Measurements from ENCODE around the gene HRAS.

HRAS gene

GRCh38 chr11:512761-513595 is 22.4 kb downstream of the HRAS start:
- DNase-seq (ENCODE audit: low read depth, low spot score): no peak

GRCh38 chr11:508956-509355 is 26.4 kb downstream of the HRAS start:
- DNase-seq (ENCODE audit: low read depth, low spot score): no peak

GRCh38 chr11:507727-508515 is 27.5 kb downstream of the HRAS start:
- DNase-seq (ENCODE audit: low read depth, low spot score): peak; percentile 34

GRCh38 chr11:506995-507726 is 28.2 kb downstream of the HRAS start, which contains the start of gene RNH1:
Gene RNH1, minus strand, starts transcription at chr11:507242. Its CDS starts 5,080 bp downstream, at chr11:502162.
- DNase-seq (ENCODE audit: low read depth, low spot score): no peak

- DNase-seq (ENCODE audit: low read depth, low spot score): peak; percentile 98
Measured at GRCh38 chr11:506238-506994, 29.0 kb downstream of the HRAS start.

- DNase-seq (ENCODE audit: low read depth, low spot score): no peak
Measured at GRCh38 chr11:504994-505344, 30.4 kb downstream of the HRAS start.

- DNase-seq (ENCODE audit: low read depth, low spot score): peak; percentile 54
Measured at GRCh38 chr11:504053-504993, 31.1 kb downstream of the HRAS start.

GRCh38 chr11:503179-503981 is 32.0 kb downstream of the HRAS start:
- no peak for DNase-seq (ENCODE audit: low read depth, low spot score)

GRCh38 chr11:502288-503178 is 32.8 kb downstream of the HRAS start:
- no peak for DNase-seq (ENCODE audit: low read depth, low spot score)

GRCh38 chr11:501683-502287 is 33.6 kb downstream of the HRAS start:
- no peak for DNase-seq (ENCODE audit: low read depth, low spot score)

- no peak for DNase-seq (ENCODE audit: low read depth, low spot score)
Measured at GRCh38 chr11:501001-501682, 34.2 kb downstream of the HRAS start.

- DNase-seq (ENCODE audit: low read depth, low spot score): no peak
Measured at GRCh38 chr11:499201-500076, 35.9 kb downstream of the HRAS start.

GRCh38 chr11:498297-499181 is 36.8 kb downstream of the HRAS start:
- DNase-seq (ENCODE audit: low read depth, low spot score): no peak

GRCh38 chr11:497565-498296 is 37.6 kb downstream of the HRAS start:
- DNase-seq (ENCODE audit: low read depth, low spot score): no peak

Measured in ELF-1 (cell line).